Measurements from ENCODE around the gene PTPRH. TPM values are rescaled to one million over a fixed set of nuclear protein-coding genes. Genes with fewer than 3 reads are reported as not detected.

The PTPRH gene
- total RNA-seq, 2 experiments from 2014 or later = not detected

GRCh38 chr19:55158848-55159749 lies 50.2 kb downstream of the PTPRH start:
- Histone ChIP-seq H3K9me3 (ENCODE audit: low read length) (no peaks in the 10 kb centered on the region), H2AFZ (ENCODE audit: low read length) (no peak overlapping the region), H3K79me2 (ENCODE audit: insufficient read depth, low read depth, low read length) (no peaks in the 10 kb centered on the region), H3K27ac (ENCODE audit: low read depth, low read length, poor library complexity, severe bottlenecking) (no peak overlapping the region), H3K4me3 (ENCODE audit: low read depth, low read length, poor library complexity, severe bottlenecking) (no peak overlapping the region), H3K36me3 (ENCODE audit: insufficient read depth, low read length) (no peaks in the 10 kb centered on the region), H3K9me2 (ENCODE audit: insufficient read depth, low read length) (no peaks in the 10 kb centered on the region), H3K4me1 (ENCODE audit: insufficient read depth, low read length, poor library complexity, severe bottlenecking) (peaks cover 8% of the 10 kb centered on the region), H4K20me1 (ENCODE audit: insufficient read depth, low read length) (no peaks in the 10 kb centered on the region), H3K4me2 (ENCODE audit: low read length) (no peak overlapping the region)
- intact Hi-C loops (cut with micrococcal nuclease; ENCODE audit: unreplicated experiment) = no loop called here
- ChIA-PET POLR2A (no interaction called here), CTCF (ENCODE audit: unreplicated experiment) (interaction anchor here (0.7 kb wide), 1 partner anchor 70 kb away, joined by 10 read pairs; no protein-coding TSS in a partner anchor)
- DNase-seq (ENCODE audit: low spot score) = no peak
- no peak for TF ChIP-seq CTCF (conservative IDR thresholded peaks at IDR 0.05; ENCODE audit: low read length)
- no peak for TF ChIP-seq EZH2phosphoT487 (IDR thresholded peaks at IDR 0.05; ENCODE audit: borderline replicate concordance, low read depth, low read length)
- no TSS peak for BruUV-seq (replicated peaks)

GRCh38 chr19:55158423-55158822 lies 50.9 kb downstream of the PTPRH start:
- peaks cover 14% of the 10 kb centered on the region for H3K4me1 ChIP-seq (ENCODE audit: insufficient read depth, low read length, poor library complexity, severe bottlenecking)
- no peak overlapping the region for H2AFZ ChIP-seq (ENCODE audit: low read length)
- BruUV-seq (replicated peaks) = no TSS peak
- H3K9me2 ChIP-seq (ENCODE audit: insufficient read depth, low read length) = no peaks in the 10 kb centered on the region
- H3K4me3 ChIP-seq (ENCODE audit: low read depth, low read length, poor library complexity, severe bottlenecking) = no peak overlapping the region
- no peaks in the 10 kb centered on the region for H3K9me3 ChIP-seq (ENCODE audit: low read length)
- no peak for TF ChIP-seq CTCF (conservative IDR thresholded peaks at IDR 0.05; ENCODE audit: low read length)
- no peak for TF ChIP-seq EZH2phosphoT487 (IDR thresholded peaks at IDR 0.05; ENCODE audit: borderline replicate concordance, low read depth, low read length)
- no peaks in the 10 kb centered on the region for H3K79me2 ChIP-seq (ENCODE audit: insufficient read depth, low read depth, low read length)
- H3K36me3 ChIP-seq (ENCODE audit: insufficient read depth, low read length) = no peaks in the 10 kb centered on the region
- DNase-seq (ENCODE audit: low spot score) = no peak
- intact Hi-C loops (cut with micrococcal nuclease; ENCODE audit: unreplicated experiment) = no loop called here
- POLR2A ChIA-PET = no interaction called here
- H4K20me1 ChIP-seq (ENCODE audit: insufficient read depth, low read length) = no peaks in the 10 kb centered on the region
- CTCF ChIA-PET (ENCODE audit: unreplicated experiment) = no interaction called here
- no peak overlapping the region for H3K4me2 ChIP-seq (ENCODE audit: low read length)
- H3K27ac ChIP-seq (ENCODE audit: low read depth, low read length, poor library complexity, severe bottlenecking) = no peak overlapping the region
